A549 treated with DMSO at 1 μM for 4 hours (cell line): ENCODE measurements around the gene TRIM49D2. TPM values are rescaled to one million over a fixed set of nuclear protein-coding genes. Genes with fewer than 3 reads are reported as not detected.

ENCODE experiments used
- total RNA-seq: library from RNA; stranded (reverse); fragments of 200-300 nt; extraction: Qiagen RNA extraction; gene quantifications from 5 replicates; pipeline ENCODE4 v1.2.3, GENCODE V29; 2022; ENCODE audit warnings: low read depth

The TRIM49D2 gene
- total RNA-seq: not detected in 5 replicates

GRCh38 chr11:89923764-89924163 is at the start of gene TRIM49D2:
Gene TRIM49D2, plus strand, starts transcription at chr11:89924064. Its CDS starts 2,698 bp downstream, at chr11:89926762.

GRCh38 chr11:89922195-89922660 is 1.6 kb upstream of the TRIM49D2 start, which contains the start of gene TRIM49D1:
Gene TRIM49D1, minus strand, starts transcription at chr11:89922245. Its CDS starts 4,535 bp downstream, at chr11:89917710.

GRCh38 chr11:89965737-89966136 is 41.9 kb downstream of the TRIM49D2 start, which contains the start of gene TRIM64:
Gene TRIM64, plus strand, starts transcription at chr11:89966037. Its CDS starts 2,467 bp downstream, at chr11:89968504.

Other genes with a start within 250 kb of the TRIM49D2 start
- not detected in 5 replicates for gene TRIM77, start 213.8 kb upstream of the TRIM49D2 start, total RNA-seq
- gene TRIM49, start 115.5 kb upstream of the TRIM49D2 start, total RNA-seq: not detected in 5 replicates
- gene TRIM64B, start 45.6 kb upstream of the TRIM49D2 start, total RNA-seq: not detected in 5 replicates
- gene TRIM49D1, start 1.8 kb upstream of the TRIM49D2 start, total RNA-seq: 0.04 TPM in 1 of 5 replicates, not detected in the others
- gene TRIM64, start 42.0 kb downstream of the TRIM49D2 start, total RNA-seq: not detected in 5 replicates
- gene TRIM49C, start 107.0 kb downstream of the TRIM49D2 start, total RNA-seq: not detected in 5 replicates
- gene UBTFL1, start 161.9 kb downstream of the TRIM49D2 start, total RNA-seq: not detected in 5 replicates
- gene NAALAD2, start 210.6 kb downstream of the TRIM49D2 start, total RNA-seq: 0.02 to 0.03 TPM in 2 of 5 replicates, not detected in the others